Activated CD4-positive, alpha-beta T cell treated with anti-CD3 and anti-CD28 coated beads for 36 hours (primary cell): ENCODE results near the gene KCNH8. TPM values are rescaled to one million over a fixed set of nuclear protein-coding genes. Genes with fewer than 3 reads are reported as not detected.
A peak's percentile ranks its signal among the peaks of the same experiment; 100 is the strongest.

Source experiments
- ATAC-seq: fragments of 200-7000 bp; cut with Tn5 transposase; one replicate; pipeline ENCODE4 v1.10.0; 2021; ENCODE audit warnings: mild to moderate bottlenecking, moderate library complexity
- CTCF ChIA-PET: fragments of 350-600 bp; sonication (Branson Sonifier 250); formaldehyde crosslinking; loops from one replicate; lab custom pipeline; 2021; ENCODE audit warnings: antibody characterized with exemption; lab: Charles Lee
- POLR2A ChIA-PET: fragments of 350-600 bp; sonication (Branson Sonifier 250); formaldehyde crosslinking; loops from one replicate; lab custom pipeline; 2021; ENCODE audit warnings: antibody characterized with exemption, inconsistent platforms; lab: Charles Lee
- DNase-seq: peaks from one replicate; pipeline ENCODE4 v3.0.0-alpha.2; 2020
- H3K27ac Mint-ChIP-seq: one replicate; pipeline ENCODE4 v1.8.0; 2021; ENCODE audit warnings: mixed read lengths
- H3K27me3 Mint-ChIP-seq: one replicate; pipeline ENCODE4 v1.8.0; 2021; ENCODE audit warnings: mixed read lengths
- H3K36me3 Mint-ChIP-seq: one replicate; pipeline ENCODE4 v1.8.0; 2021; ENCODE audit warnings: low read depth, mixed read lengths
- H3K4me1 Mint-ChIP-seq: one replicate; pipeline ENCODE4 v1.8.0; 2021; ENCODE audit warnings: mixed read lengths
- H3K4me3 Mint-ChIP-seq: one replicate; pipeline ENCODE4 v1.8.0; 2021; ENCODE audit warnings: mild to moderate bottlenecking, moderate library complexity, mixed read lengths
- H3K9me3 Mint-ChIP-seq: one replicate; pipeline ENCODE4 v1.8.0; 2021; ENCODE audit warnings: low read depth, mixed read lengths
- intact Hi-C, 2 experiments: fragments of 100-400 bp; cut with DNase I in 1 of 2; cut with micrococcal nuclease in 1 of 2; formaldehyde crosslinking; loops; one replicate each; pipeline versions ENCODE4 v1.14.2 to v1.15.1; 2022 to 2024; cut with DNase I, micrococcal nuclease
- total RNA-seq, 2 experiments: library from RNA; stranded (reverse); gene quantifications; one replicate each; pipeline ENCODE4 v1.2.3, GENCODE V29; 2021

The KCNH8 gene
- total RNA-seq, 2 experiments from 2014 or later = 0.05 TPM; not detected in 1

GRCh38 chr3:19439944-19440343 is 291.6 kb downstream of the KCNH8 start:
- DNase-seq (no peak), ATAC-seq (no peak)
- Mint-ChIP-seq H3K4me3 (no peak overlapping the region), H3K9me3 (no peaks in the 10 kb centered on the region), H3K4me1 (no peaks in the 10 kb centered on the region), H3K27ac (no peak overlapping the region), H3K27me3 (peaks cover 2% of the 10 kb centered on the region), H3K36me3 (no peaks in the 10 kb centered on the region)
- CTCF ChIA-PET = no interaction called here
- POLR2A ChIA-PET = no interaction called here
- intact Hi-C loops = no loop called here

GRCh38 chr3:19446138-19446537 is 297.8 kb downstream of the KCNH8 start:
- Mint-ChIP-seq H3K4me1 (peaks cover 4% of the 10 kb centered on the region), H3K9me3 (no peaks in the 10 kb centered on the region), H3K36me3 (no peaks in the 10 kb centered on the region), H3K27me3 (no peaks in the 10 kb centered on the region), H3K27ac (peak overlapping the region; percentile 6), H3K4me3 (no peak overlapping the region)
- intact Hi-C loops = no loop called here
- ChIA-PET POLR2A (no interaction called here), CTCF (no interaction called here)
- ATAC-seq (no peak), DNase-seq (no peak)

GRCh38 chr3:19446687-19447086 is 298.4 kb downstream of the KCNH8 start:
- ATAC-seq (no peak), DNase-seq (no peak)
- CTCF ChIA-PET = no interaction called here
- Mint-ChIP-seq H3K4me1 (peaks cover 4% of the 10 kb centered on the region), H3K27ac (peak overlapping the region; percentile 6), H3K27me3 (no peaks in the 10 kb centered on the region), H3K4me3 (no peak overlapping the region), H3K9me3 (no peaks in the 10 kb centered on the region), H3K36me3 (no peaks in the 10 kb centered on the region)
- intact Hi-C loops = no loop called here
- POLR2A ChIA-PET = no interaction called here

- ChIA-PET POLR2A (no interaction called here), CTCF (no interaction called here)
- no peak overlapping the region for H3K4me3 Mint-ChIP-seq
- no peaks in the 10 kb centered on the region for H3K4me1 Mint-ChIP-seq
- no peak for DNase-seq
- no peaks in the 10 kb centered on the region for H3K27me3 Mint-ChIP-seq
- no peak overlapping the region for H3K27ac Mint-ChIP-seq
- intact Hi-C loops = no loop called here
- no peaks in the 10 kb centered on the region for H3K36me3 Mint-ChIP-seq
- H3K9me3 Mint-ChIP-seq = peaks cover 3% of the 10 kb centered on the region
- ATAC-seq = no peak
These were observed 307.2 kb downstream of the KCNH8 start for GRCh38 chr3:19455546-19455945.

GRCh38 chr3:19456738-19457137 is 308.4 kb downstream of the KCNH8 start:
- DNase-seq (no peak), ATAC-seq (no peak)
- CTCF ChIA-PET = no interaction called here
- no peak overlapping the region for H3K4me3 Mint-ChIP-seq
- POLR2A ChIA-PET = interaction anchor here (0.6 kb wide), 1 partner anchor 390 kb away, joined by 4 read pairs; no protein-coding TSS in a partner anchor
- peaks cover 3% of the 10 kb centered on the region for H3K9me3 Mint-ChIP-seq
- no peaks in the 10 kb centered on the region for H3K4me1 Mint-ChIP-seq
- intact Hi-C loops = no loop called here
- no peaks in the 10 kb centered on the region for H3K36me3 Mint-ChIP-seq
- no peaks in the 10 kb centered on the region for H3K27me3 Mint-ChIP-seq
- no peak overlapping the region for H3K27ac Mint-ChIP-seq

- ChIA-PET POLR2A (no interaction called here), CTCF (no interaction called here)
- no peak overlapping the region for H3K4me3 Mint-ChIP-seq
- H3K27ac Mint-ChIP-seq = no peak overlapping the region
- DNase-seq (no peak), ATAC-seq (no peak)
- intact Hi-C loops = no loop called here
- H3K4me1 Mint-ChIP-seq = no peaks in the 10 kb centered on the region
- peaks cover 2% of the 10 kb centered on the region for H3K9me3 Mint-ChIP-seq
- no peaks in the 10 kb centered on the region for H3K27me3 Mint-ChIP-seq
- no peaks in the 10 kb centered on the region for H3K36me3 Mint-ChIP-seq
These were observed 309.1 kb downstream of the KCNH8 start for GRCh38 chr3:19457449-19457848.

- H3K36me3 Mint-ChIP-seq = no peaks in the 10 kb centered on the region
- POLR2A ChIA-PET = no interaction called here
- intact Hi-C loops = no loop called here
- no peaks in the 10 kb centered on the region for H3K27me3 Mint-ChIP-seq
- no peaks in the 10 kb centered on the region for H3K4me1 Mint-ChIP-seq
- H3K9me3 Mint-ChIP-seq = no peaks in the 10 kb centered on the region
- no peak overlapping the region for H3K4me3 Mint-ChIP-seq
- no peak for ATAC-seq
- H3K27ac Mint-ChIP-seq = no peak overlapping the region
- DNase-seq = no peak
- CTCF ChIA-PET = no interaction called here
These were observed 319.5 kb downstream of the KCNH8 start for GRCh38 chr3:19467761-19468160.

GRCh38 chr3:19471138-19471537 is 322.8 kb downstream of the KCNH8 start:
- intact Hi-C loops = no loop called here
- DNase-seq (no peak), ATAC-seq (no peak)
- CTCF ChIA-PET = no interaction called here
- no peaks in the 10 kb centered on the region for H3K4me1 Mint-ChIP-seq
- no peaks in the 10 kb centered on the region for H3K36me3 Mint-ChIP-seq
- POLR2A ChIA-PET = no interaction called here
- no peaks in the 10 kb centered on the region for H3K27me3 Mint-ChIP-seq
- H3K27ac Mint-ChIP-seq = no peak overlapping the region
- H3K4me3 Mint-ChIP-seq = no peak overlapping the region
- no peaks in the 10 kb centered on the region for H3K9me3 Mint-ChIP-seq

GRCh38 chr3:19473971-19474580 is 325.8 kb downstream of the KCNH8 start:
- ChIA-PET CTCF (no interaction called here), POLR2A (no interaction called here)
- ATAC-seq = no peak
- H3K9me3 Mint-ChIP-seq = no peaks in the 10 kb centered on the region
- no peaks in the 10 kb centered on the region for H3K27me3 Mint-ChIP-seq
- no peaks in the 10 kb centered on the region for H3K4me1 Mint-ChIP-seq
- intact Hi-C loops = no loop called here
- no peak overlapping the region for H3K27ac Mint-ChIP-seq
- H3K4me3 Mint-ChIP-seq = no peak overlapping the region
- no peaks in the 10 kb centered on the region for H3K36me3 Mint-ChIP-seq
- DNase-seq = no peak

GRCh38 chr3:19476281-19476680 is 328.0 kb downstream of the KCNH8 start:
- CTCF ChIA-PET = no interaction called here
- H3K4me3 Mint-ChIP-seq = no peak overlapping the region
- POLR2A ChIA-PET = no interaction called here

GRCh38 chr3:19485267-19485666 is 337.0 kb downstream of the KCNH8 start:
- Mint-ChIP-seq H3K36me3 (no peaks in the 10 kb centered on the region), H3K9me3 (no peaks in the 10 kb centered on the region), H3K4me1 (no peaks in the 10 kb centered on the region), H3K4me3 (no peak overlapping the region), H3K27ac (no peak overlapping the region), H3K27me3 (no peaks in the 10 kb centered on the region)
- intact Hi-C loops = no loop called here
- no peak for DNase-seq
- ChIA-PET POLR2A (no interaction called here), CTCF (no interaction called here)
- ATAC-seq = no peak

More at GRCh38 chr3:19476281-19476680, 328.0 kb downstream of the KCNH8 start:
- Mint-ChIP-seq H3K27ac (no peak overlapping the region), H3K36me3 (no peaks in the 10 kb centered on the region), H3K4me1 (no peaks in the 10 kb centered on the region), H3K9me3 (no peaks in the 10 kb centered on the region), H3K27me3 (no peaks in the 10 kb centered on the region)
- intact Hi-C loops = no loop called here
- no peak for DNase-seq
- ATAC-seq = no peak

GRCh38 chr3:19487386-19487785 is 339.1 kb downstream of the KCNH8 start:
- DNase-seq (no peak), ATAC-seq (no peak)
- intact Hi-C loops = no loop called here
- H3K9me3 Mint-ChIP-seq = no peaks in the 10 kb centered on the region
- no peak overlapping the region for H3K27ac Mint-ChIP-seq
- ChIA-PET POLR2A (no interaction called here), CTCF (no interaction called here)
- no peaks in the 10 kb centered on the region for H3K4me1 Mint-ChIP-seq
- H3K27me3 Mint-ChIP-seq = no peaks in the 10 kb centered on the region
- no peak overlapping the region for H3K4me3 Mint-ChIP-seq
- H3K36me3 Mint-ChIP-seq = no peaks in the 10 kb centered on the region
